ENCODE measurements around the gene CENPQ.

- TF ChIP-seq EZH2 (IDR thresholded peaks at IDR 0.05) (no peak), CTCF (IDR thresholded peaks at IDR 0.05 in 2 of 3, conservative IDR thresholded peaks at IDR 0.05 in 1 of 3; ENCODE audit: borderline replicate concordance in 1 of 3, insufficient read depth in 1 of 3, low read depth in 2 of 3, low read length in 2 of 3) (no peak), CEBPB (IDR thresholded peaks at IDR 0.05; ENCODE audit: low read depth) (no peak), MAX (IDR thresholded peaks at IDR 0.05) (no peak), REST (IDR thresholded peaks at IDR 0.05; ENCODE audit: low read depth) (no peak), POLR2A (IDR thresholded peaks at IDR 0.05; ENCODE audit: borderline replicate concordance, extremely low read depth, insufficient read depth, insufficient read length) (no peak), EZH2phosphoT487 (IDR thresholded peaks at IDR 0.05; ENCODE audit: borderline replicate concordance) (no peak)
Observed at GRCh38 chr6:49523901-49524300, 60.7 kb downstream of the CENPQ start.
